ENCODE data around the gene MAST3. TPM values are rescaled to one million over a fixed set of nuclear protein-coding genes. Genes with fewer than 3 reads are reported as not detected.

MAST3 gene
- total and polyA plus RNA-seq, 2 donors (not counting 1 experiment from before 2014, with no cell fraction given): 43.5 to 85.5 TPM

DNA sequence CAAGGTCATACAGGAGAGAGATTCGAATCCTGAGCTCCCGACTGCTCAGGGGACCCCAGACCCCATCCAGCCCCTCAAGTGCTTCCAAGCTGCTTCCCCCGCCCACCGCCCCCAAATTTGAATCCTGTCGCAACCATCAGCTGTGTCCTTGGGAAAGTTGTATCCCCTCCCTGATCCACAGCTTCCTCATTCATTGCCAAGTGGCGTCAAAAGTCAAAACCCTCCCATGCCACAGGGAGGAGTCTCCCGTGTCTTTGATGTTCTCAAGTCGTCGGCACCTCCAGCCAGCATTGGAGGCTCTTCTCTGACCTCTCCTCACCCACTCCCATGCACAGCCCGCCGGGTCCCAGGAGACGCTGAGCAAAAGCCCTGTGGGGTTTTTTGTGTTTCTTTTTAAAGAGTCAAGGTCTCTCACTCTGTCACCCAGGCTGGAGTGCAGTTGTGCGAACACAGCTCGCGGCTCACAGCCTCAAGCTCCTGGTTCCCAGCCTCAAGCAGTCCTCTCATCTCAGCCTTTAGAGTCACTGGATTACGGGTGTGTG lies 73.2 kb downstream of the MAST3 start:
- Mint-ChIP-seq H3K4me1 (peaks cover 72% of the 10 kb centered on the region), H3K27me3 (no peaks in the 10 kb centered on the region), H3K9me3 (ENCODE audit: insufficient read depth) (no peaks in the 10 kb centered on the region), H3K4me3 (peak overlapping the region; percentile 87), H3K27ac (peak overlapping the region; percentile 98)
- Histone ChIP-seq H3K4me3 (ENCODE audit: control extremely low read depth in 1 of 5, extremely low read depth in 1 of 5, insufficient read depth in 1 of 5, low read depth in 2 of 5, low read length in 4 of 5) (peak overlapping the region in 3 of 5 experiments; percentile 0 to 43 (median 11)), H3K9me3 (ENCODE audit: control extremely low read depth in 1 of 3, control insufficient read depth in 2 of 3, insufficient read depth in 1 of 3, low read length in 2 of 3) (peaks cover 0 to 14% (median 0%) of the 10 kb centered on the region in 3 donors), H3K9ac (ENCODE audit: low read length) (peak overlapping the region; percentile 24), H3K4me2 (replicated peaks; ENCODE audit: low read depth, low read length, poor library complexity, severe bottlenecking) (peak overlapping the region; percentile 83), H3K36me3 (replicated peaks in 1 of 2; ENCODE audit: control extremely low read depth in 1 of 2, control insufficient read depth in 1 of 2, extremely low read depth in 1 of 2, insufficient read depth in 2 of 2, low read length in 1 of 2) (peaks cover 1 to 22% of the 10 kb centered on the region in 2 experiments), H3K27ac (ENCODE audit: low read length in 2 of 2) (peak overlapping the region; percentile 97 to 99), H4K20me1 (ENCODE audit: control insufficient read depth, insufficient read depth, low read length, poor library complexity, severe bottlenecking) (peaks cover 21% of the 10 kb centered on the region), H3K27me3 (replicated peaks in 1 of 4; ENCODE audit: control extremely low read depth in 1 of 4, control insufficient read depth in 3 of 4, insufficient read depth in 4 of 4, low read length in 3 of 4) (no peaks in the 10 kb centered on the region), H3K4me1 (ENCODE audit: control insufficient read depth in 2 of 2, insufficient read depth in 2 of 2, low read length in 2 of 2) (peaks cover 64 to 79% of the 10 kb centered on the region in 2 donors), H2AFZ (ENCODE audit: insufficient read depth, low read depth, low read length, poor library complexity, severe bottlenecking) (peak overlapping the region; percentile 27), H3K79me2 (ENCODE audit: control insufficient read depth, insufficient read depth, low read length) (peaks cover 19% of the 10 kb centered on the region)
- POLR2A ChIA-PET: interaction anchor here (0.6 to 2.5 kb wide), 17 partner anchors 9 to 423 kb away, joined by 3 to 19 read pairs (median 5); partner anchors contain the start of genes JUND, MPV17L2, PIK3R2 and RAB3A
- peak; percentile 8 for ATAC-seq (ENCODE audit: low read depth)
- intact Hi-C loops (cut with micrococcal nuclease): loop anchor here (5.0 kb wide), 2 partner anchors 73 to 148 kb away; partner anchors contain the start of gene MAST3
- 39% methylated on average over 9 of the region's 16 CpGs for WGBS (ENCODE audit: insufficient coverage)
- TF ChIP-seq CTCF (IDR thresholded peaks at IDR 0.05) (no peak), EZH2 (IDR thresholded peaks at IDR 0.05; ENCODE audit: borderline replicate concordance, insufficient read depth, low read depth, low read length, poor library complexity, severe bottlenecking) (no peak)
- DNase-seq: peak; percentile 77
- CTCF ChIA-PET: interaction anchor here (0.9 to 2.4 kb wide), 14 partner anchors 10 to 169 kb away, joined by 3 to 28 read pairs (median 4); partner anchors contain the start of gene MPV17L2
